GM21576 (cell line): ENCODE data around the gene PRAC1.

Experiments
- ATAC-seq: cut with Tn5 transposase; IDR thresholded peaks from one replicate; pipeline ENCODE4 v1.9.1; 2021; ENCODE audit warnings: mild to moderate bottlenecking, moderate library complexity; ENCODE audit not compliant: unreplicated experiment

Gene PRAC1

DNA sequence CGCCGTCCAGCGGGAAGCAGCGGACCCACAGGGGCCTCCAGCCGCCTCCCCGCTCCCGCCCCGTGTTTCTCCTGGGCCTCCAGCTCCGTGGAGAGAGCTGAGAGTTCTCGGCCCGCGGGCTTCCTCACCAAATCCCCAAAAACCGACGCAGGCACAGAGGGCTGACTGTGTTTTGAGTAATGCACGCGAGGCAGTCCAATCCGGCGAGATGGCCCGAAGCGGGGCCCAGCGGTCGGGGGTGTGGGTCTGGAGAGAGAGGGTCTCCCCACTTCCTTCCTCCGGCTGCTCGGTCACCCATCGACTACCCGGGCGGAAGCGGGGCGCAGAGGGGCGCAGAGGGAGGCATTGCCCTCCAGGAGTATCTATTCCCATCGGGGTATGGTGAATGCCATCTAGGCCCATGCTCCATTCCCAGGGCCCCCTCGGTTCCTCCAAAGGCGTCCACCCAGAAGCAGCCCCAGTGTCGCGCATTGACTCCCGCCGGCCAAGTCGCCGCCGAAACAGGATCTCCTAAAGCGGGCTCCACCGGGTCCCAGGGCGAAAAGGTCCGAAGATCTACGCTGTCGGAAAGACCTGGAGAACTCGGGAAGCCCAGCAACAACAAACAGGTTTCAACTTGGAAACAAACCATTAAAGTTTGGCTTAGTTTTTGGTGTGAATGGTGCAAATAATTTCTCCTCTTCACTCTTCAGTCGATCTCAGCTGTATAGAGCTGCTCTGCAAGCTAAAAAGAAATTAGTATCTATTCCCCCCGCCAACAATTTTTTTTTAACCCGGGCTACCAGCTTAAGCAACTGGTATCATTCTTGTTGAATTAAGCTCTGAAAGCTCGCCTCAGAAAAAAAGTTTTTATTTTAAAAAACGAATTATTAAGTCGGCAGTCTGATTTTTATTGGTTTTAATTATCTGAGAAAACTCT lies 25.4 kb upstream of the PRAC1 start:
- ATAC-seq, result no peak

DNA sequence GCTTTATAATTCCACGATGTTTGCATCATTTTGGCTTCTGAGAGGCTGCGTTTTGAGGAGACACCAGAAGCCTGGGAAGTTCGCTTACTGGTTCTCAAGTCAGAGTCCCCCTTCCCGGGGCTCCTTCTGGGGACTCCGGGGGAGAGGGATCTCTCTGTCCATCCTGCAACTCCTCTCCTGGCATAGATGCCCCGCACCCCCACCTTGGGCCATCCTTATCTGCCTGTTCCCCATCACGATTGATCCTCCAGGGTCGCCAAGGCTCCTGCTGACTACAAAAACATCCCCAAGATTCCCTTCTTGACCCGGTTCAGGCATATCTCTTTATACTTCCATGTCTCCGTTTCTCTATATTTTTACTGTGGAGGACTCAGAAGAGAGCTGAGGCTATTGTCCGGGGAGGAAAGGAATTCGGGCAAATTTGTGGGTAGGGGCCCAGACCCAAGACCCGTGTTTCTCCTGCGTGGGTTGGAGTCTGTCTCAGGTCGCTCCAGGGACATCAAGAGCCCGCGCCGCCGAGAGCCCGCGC lies 24.7 kb upstream of the PRAC1 start:
- ATAC-seq, result no peak

DNA sequence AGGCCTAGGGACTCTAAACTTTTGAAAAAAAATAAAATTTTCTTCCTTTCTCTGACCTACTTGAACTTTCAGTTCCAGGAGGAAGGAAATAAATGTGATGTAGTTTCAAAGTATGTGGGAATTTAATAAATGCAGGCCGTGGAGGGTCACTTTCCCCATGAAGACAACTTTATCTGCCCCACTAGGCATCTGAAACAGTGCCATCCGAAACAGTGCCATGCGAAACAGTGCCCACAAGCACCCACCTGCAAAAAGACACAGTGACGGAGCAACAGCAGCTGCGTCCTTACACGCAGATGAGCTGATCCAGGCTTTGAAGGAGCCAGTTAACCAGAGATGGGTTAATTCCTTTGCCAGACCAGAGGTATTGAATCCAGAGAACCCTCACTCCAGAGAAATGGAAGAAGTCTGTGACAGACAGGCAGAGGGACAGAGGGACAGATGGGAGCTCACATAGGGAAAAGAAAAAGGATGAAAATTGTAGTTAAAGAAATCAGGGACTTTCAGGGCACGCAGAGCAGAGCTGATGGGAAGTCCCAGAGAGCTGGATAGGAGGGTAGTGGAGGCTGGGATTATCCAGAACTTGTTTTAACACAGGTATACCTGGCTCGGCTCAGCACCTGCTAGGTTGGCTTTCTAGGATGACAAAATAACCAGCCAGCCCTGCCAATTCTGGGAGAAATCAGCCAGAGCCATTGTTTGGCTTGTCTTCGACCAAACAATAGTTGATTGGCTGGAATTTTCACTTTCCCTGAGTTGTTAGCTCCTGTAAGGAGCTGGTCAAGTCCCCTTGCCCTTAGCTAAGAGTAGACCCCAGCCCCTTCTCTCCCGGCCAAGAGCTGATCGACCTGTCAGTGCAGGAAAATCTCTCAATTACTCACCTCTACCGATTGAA lies 23.3 kb upstream of the PRAC1 start:
- ATAC-seq, result no peak

DNA sequence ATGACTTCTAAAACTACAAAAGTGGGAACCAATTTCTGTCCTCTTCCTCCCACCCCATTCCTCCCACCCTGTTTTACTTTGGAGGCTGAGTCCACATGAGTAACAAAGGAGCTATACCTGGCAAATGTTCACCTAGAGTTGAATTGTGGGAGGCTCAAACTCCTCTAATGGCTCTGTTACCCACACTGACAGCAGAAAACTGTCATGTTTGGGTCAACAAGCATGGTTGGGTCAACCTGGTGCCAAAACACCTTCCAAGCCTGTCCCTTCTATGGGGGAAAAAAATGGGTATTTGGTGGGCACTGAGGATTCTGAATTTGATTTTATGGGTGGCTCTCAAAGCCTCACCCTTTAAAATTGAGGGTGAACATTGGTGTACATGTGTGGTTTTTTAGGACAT lies 18.2 kb upstream of the PRAC1 start:
- no peak for ATAC-seq

DNA sequence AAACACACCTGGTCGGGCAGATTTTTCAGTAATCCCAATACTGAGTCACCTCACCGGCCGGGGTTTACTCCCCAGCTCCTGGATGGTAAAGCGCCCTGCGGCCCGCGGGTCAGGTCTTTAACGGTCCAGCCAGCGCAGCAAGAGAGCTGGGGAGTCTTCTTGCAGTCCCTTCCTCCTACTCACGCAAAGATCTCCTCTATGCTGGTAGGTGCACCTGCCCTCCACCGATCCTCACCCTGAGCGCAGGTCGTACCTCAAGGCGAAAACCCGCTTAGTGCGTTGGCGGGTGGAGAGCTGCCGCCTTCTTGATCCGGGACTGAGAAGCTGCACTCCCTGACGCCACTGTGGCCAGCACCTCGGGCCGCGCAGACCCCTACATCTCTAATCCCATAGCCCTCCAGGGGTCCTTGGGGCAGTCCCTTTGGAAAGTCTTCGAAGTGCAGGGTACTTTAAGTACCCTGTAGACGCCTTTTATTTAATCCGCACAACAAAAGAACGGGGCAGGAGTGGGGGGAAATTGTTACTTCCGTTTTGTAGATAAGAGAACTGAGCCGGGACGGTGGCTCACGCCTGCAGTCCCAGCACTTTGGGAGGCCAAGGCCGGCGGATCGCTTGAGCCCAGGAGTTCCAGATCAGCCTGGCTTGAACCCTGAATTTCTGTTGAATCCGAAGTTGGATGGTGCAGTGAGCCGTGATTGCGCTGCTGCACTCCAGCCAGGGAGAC lies 16.6 kb upstream of the PRAC1 start:
- ATAC-seq, result no peak

DNA sequence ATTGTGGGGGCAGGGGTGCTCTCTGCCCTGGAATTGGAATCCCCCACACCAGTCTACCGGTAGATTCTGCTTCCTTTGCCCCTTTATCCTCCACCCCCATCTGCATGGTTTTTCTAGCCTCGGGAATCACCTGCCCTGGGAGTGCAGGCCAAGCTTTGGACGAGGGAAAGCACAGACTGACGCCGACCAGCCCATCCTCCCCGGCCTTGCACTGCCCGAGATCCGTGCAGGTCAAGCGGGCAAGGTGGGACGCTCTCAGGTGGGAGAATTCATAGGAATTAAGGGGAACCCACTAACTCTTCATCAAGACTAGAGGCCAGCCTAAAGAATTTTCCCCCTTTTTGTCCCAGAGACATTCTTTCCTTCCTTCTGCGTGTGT lies 16.1 kb upstream of the PRAC1 start:
- ATAC-seq, result no peak

DNA sequence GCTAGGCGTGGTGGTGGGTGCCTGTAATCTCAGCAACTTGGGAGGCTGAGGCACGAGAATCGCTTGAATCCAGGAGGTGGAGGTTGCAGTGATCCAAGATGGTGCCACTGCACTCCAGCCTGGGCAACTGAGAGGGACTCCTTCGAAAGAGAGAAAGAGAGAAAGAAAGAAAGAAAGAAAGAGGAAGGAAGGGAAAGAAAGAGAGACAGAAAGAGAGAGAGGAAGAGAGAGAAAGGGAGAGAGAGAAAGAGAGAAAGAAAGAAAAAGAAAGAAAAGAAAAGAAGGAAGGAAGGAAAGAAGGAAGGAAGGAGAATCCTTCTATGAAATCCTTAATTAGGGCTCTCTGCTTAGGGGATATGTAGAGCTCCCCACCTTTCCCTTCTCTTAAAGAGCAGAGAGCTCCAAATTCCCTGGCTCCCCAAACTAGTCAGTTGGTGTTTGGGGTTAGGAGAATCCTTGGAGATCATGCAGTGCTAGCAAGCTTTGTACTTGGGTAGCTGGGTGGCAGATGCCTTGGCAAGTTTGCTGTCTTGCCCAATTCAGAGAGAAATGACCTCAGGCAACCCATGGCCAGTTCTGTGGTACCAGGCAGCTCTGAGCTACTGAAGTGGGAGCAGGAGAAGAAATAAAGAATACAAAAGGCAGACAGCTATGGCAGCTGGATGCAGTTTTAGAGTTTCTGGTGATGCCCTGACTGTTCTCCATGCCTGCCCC lies 15.2 kb upstream of the PRAC1 start:
- no peak for ATAC-seq

DNA sequence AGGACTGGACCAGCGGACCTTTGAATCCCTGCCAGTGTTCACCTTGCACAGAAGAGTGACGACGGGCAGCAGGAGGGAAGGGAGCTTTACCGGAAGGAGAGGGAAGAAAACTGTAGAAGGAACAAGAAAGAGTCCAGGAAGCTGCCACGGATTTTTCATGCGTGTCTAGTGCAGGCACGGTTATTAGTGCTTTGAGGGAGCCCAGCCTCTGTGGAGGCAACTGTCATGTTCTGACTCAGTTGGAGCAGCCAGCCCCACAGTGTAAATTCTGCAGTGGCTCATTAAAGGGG lies 12.7 kb upstream of the PRAC1 start:
- ATAC-seq, result no peak

DNA sequence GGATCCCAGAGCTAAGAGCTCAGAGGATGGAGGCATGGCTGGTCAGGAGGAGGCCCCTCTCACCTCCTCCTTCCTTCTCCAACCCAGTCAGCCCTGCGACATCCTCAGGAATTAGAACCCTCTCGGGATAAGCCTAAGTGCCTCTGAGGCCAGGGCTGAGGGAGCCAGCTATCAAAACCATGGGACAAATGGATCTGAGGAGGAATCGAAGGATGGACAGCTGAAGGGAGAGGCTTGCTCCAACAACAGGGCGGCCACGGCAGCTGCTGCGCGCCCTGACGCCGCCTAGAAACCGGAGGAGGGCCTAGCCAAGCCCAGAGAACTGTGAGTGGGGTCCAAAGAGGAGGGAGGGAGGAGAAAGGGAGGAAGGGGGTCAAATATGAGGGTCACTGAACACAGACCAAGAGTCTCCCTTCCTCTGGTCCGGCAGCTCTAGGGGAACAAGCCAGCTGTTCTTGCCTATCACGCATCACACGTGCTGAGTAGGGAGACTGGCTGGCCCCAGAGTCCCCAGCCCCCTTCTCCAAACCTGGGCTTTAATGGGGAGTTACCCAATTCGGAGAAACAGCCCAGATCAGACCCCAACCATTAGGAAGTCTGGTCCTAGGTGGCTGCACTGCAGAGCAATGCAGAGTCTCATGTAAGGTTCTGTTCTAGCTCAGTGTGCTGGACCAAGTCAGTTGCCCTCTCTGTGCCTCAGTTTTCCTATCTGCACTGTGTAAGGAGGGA lies 12.2 kb upstream of the PRAC1 start:
- ATAC-seq, result no peak

DNA sequence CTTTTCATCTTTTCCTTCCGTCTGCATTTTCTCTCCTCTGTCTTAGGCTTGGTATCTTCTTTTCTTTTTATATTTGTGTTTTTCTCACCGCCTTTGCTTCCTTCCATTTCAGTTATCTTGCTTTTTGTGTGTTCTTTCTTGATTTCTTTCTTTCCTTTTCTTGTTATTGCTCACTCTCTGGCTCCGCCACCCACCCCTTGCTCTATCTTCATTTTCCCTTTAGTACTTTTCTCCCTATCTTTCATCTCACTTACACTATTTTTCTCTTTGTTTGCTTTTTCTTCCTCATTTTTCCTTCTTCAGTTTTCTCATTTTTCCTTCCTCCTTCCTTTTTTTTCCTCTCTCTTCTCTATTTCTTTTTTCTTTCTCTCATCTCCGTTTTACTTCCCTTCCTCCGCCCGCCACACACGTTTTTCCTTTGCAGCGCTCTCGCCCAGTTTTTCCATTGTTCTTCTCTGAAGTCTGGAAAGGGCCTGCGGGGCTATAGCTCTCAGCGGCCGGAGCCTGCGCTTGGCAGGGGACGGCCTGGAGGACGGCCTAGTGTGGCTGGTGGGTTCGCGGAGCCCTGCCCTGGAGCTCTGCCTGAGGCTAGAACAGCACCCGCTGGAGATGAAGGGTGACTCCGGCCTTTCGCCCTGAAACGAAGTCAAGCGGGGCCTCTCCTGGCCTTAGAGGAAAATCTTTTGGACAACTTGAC lies 11.5 kb upstream of the PRAC1 start:
- ATAC-seq, result no peak

DNA sequence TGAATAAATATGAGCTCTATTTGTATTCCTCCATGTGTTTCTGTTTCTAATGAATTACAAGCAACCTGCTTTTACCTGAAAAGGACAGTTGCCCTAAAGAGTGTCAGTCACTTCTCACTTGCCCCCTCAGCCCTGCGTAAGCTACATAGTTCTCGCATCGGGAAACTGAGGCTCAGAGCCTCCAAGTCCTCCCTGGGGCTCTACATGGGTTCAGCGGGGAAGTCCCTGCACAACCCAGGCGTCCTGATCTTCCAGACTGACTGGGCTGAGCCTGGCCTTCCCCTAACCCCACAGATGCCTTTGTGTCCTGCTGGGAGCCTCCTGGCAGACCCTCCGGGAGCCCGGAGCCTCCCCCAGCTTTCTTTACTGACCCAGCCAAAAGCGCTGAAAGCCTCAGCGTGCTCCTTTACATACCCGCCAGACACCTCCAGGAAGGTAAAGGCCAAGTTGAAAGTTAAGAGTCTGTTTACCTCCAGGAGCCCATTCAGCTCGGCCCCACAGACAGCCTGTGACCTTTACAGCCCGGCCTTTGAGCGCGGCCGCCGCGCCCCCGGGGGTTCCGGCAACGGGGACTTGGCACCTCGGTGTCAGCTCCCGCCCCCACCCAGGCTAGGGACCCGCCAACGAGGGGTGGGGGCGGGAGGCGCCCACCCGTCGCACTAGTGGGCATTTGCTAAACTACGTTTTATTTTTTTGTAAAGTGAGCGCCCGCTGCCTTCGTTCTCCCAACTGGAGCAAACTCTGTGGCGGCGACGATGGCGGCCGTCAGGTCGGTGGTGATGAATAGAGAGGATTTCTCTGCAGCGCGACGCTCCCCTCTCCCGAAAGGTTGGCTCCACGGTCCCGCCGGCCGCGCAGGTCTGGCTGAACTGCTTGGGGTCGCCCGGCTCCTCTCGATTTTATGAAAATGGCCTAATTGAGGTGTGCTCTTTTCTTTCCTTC lies 10.6 kb upstream of the PRAC1 start:
- ATAC-seq, result no peak

DNA sequence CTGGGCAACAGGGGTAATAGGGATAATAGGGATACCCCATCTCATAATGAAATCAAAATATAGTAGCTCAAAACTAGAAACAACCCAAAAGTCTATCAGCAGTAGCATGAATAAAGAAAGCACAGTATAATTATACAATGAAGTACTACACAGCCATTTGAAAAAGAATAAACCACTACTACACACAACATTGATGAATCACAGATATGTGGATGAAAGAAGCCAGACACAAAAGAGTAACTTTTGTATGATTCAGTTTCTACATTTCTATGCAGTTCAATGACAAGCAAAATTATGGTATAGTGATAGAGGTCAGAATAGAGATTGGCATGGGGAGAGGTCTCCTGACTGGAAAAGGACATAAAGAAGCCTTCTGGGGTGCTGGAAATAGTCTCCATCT lies 9.0 kb upstream of the PRAC1 start:
- no peak for ATAC-seq

DNA sequence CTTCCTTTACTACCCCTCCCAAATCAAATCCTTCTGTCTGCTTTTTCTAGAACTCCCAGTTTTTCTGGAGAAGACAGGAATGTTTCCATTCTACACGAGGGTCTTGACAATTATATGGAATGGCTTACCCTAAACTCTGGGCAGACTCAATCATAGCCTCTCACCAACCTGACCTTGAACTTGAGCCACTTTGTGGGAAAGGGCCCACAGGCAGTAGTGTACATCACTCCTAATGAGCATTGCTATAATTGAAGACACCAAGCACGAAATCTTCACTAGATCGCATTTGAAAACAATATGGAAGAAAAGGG lies 7.9 kb upstream of the PRAC1 start:
- no peak for ATAC-seq

DNA sequence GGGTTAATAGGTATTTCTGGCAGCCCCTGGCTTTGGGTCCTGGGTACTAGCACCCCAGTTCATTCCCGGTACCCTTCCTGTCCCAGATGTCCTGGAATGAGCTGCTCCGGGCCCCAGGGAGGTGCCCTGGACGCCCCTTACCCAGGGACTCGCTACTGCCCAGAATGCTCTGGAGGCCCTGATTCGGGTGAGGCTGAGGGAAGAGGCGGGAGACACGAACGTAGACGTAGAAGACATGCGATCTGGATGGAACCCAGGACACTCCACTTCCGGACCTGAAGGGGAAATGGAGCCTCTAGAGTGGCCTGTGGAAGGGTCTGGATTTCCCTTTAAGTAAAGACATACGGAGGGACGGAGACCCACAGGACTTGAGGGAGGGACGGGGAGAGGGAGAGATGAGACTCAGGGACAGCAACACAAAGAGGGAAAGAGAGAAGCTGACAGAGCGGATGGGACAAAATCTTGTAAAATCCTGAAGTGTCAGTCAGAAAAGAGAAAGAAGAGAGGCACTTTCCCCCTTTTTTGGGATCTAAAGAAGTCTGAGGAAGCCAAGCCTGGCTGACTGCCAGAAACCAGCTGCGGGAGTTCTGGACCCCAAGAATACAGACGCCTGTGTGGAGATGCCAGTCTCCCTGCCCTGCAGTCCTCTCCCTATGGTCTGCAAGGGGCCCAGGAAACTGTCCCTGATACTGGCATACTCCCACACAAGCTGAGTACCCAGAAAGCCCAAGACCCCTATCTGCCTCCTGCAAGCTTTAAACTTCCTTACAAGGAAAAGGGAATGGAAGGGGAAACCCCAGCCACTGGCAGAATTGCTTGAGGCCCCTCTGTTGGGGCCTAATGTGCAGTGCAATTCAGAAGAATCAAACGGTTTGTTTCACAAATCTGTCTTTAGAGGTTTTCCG lies 7.3 kb upstream of the PRAC1 start:
- ATAC-seq, result no peak

DNA sequence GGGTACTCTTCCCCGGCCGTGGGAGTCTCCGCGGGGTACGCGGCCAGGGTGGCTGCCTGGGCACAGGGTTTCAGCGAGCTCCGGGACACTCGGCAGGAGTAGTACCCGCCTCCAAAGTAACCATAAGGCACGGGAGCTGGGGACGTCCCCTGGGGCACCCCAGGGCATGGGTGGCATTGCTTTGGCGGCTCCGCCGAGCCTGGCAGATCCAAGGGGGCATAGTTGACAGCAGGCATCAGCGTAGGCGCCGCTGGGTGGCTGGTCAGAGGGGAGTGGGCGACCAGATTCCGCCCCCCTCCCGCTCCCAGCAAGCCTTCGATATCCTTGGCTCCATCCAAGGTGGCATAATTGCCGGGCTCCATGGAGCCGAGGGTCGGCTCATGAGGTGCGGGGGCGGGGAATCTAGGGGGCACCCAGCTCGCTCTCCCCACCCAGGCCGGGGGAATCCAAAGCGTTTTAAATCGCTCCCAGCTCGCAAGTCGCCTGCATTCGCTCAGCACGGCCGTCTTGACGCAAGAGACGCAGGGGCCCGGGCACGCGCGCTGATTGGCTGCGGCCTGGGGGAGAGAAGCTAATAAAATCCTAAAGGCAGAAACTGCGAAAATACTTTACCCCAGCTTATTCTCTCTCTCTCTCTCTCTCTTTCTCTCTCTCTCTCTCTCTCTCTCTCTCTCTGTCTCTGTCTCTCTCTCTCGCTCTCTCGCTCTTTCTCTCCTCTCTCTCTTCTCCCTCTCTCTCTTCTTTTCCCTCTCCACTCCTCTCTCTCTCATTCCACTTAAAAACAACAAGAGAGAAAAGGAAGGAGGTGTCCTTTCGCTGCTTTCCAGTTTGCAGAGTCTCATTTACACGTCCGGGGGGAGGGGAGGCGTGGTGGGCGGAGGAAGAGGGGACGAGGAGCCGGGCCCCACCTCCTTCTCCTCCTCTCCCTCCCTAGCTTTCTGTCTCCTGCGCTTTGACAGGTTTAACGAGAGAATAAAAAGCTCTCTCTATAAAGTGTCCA lies 6.2 kb upstream of the PRAC1 start, which contains the start of gene HOXB13:
HOXB13 (minus strand) TSS at position 519 of the 1,000 bp plus-strand sequence; CDS start at position 362, 157 bp downstream.
- ATAC-seq, result no peak
